ENCODE data around the gene HSP90AA1. TPM values are rescaled to one million over a fixed set of nuclear protein-coding genes. Genes with fewer than 3 reads are reported as not detected.
"Not testable (repeated sequence)": the region's sequence is repeated elsewhere in the genome, so short reads cannot be mapped to it uniquely, and the experiment has no call there.

HSP90AA1 gene
- total RNA-seq (100 to 1,000 TPM; 252 to 463 (median 333) TPM), polyA plus RNA-seq (100 to 1,000 TPM; 167 to 333 (median 245) TPM)

- peak; percentile 97 for DNase-seq
- Histone ChIP-seq H3K36me3 (peaks cover 29 to 37% (median 33%) of the 10 kb centered on the region in 4 donors), H3K27me3 (no peaks in the 10 kb centered on the region), H3K9me3 (no peaks in the 10 kb centered on the region), H3K4me3 (peak within 1 kb of the TSS; percentile 91 to 99 (median 94)), H3K4me1 (peaks cover 2 to 50% (median 47%) of the 10 kb centered on the region in 4 donors), H3K27ac (peak within 1 kb of the TSS; percentile 99 to 100 (median 100))
- intact Hi-C loops (cut with DNase I): loop anchor here (2.0 to 5.0 kb wide), 2 partner anchors 230 to 505 kb away; partner anchors contain the start of gene RCOR1
- 0% methylated on average over 106 of the region's 106 CpGs for WGBS, 2 donors
- TF ChIP-seq POLR2AphosphoS5 (IDR thresholded peaks at IDR 0.05) (peak; percentile 99 to 100 (median 99)), EP300 (IDR thresholded peaks at IDR 0.05) (peak in 1 of 4 donors; percentile 32), POLR2A (IDR thresholded peaks at IDR 0.05) (peak; percentile 98), CTCF (IDR thresholded peaks at IDR 0.05) (peak in 2 of 4 experiments; percentile 15 to 24)
Observed at GRCh38 chr14:102086972-102087761, at the start of gene HSP90AA1. Gene HSP90AA1 (minus strand): TSS chr14:102087044. CDS start chr14:102086378, 666 bp downstream.

GRCh38 chr14:102135456-102135855 lies 48.6 kb upstream of the HSP90AA1 start:
- H3K9me3 ChIP-seq; H3K36me3 ChIP-seq; H3K4me3 ChIP-seq; DNase-seq; H3K27me3 ChIP-seq; intact Hi-C loops (cut with DNase I); H3K27ac ChIP-seq: not testable (repeated sequence)
- H3K4me1 ChIP-seq: peaks cover 0 to 13% (median 4%) of the 10 kb centered on the region in 4 donors
- WGBS, 2 donors: 97% methylated on average over 30 of the region's 30 CpGs

- peaks cover 0 to 12% (median 3%) of the 10 kb centered on the region in 4 donors for H3K4me1 ChIP-seq
- H3K9me3 ChIP-seq; H3K27me3 ChIP-seq; intact Hi-C loops (cut with DNase I); DNase-seq; H3K4me3 ChIP-seq; H3K36me3 ChIP-seq; H3K27ac ChIP-seq: not testable (repeated sequence)
- 88 to 94% methylated on average over 10 of the region's 10 CpGs for WGBS, 2 donors
Observed at GRCh38 chr14:102134719-102135118, 47.9 kb upstream of the HSP90AA1 start.

- 95 to 97% methylated on average over 9 of the region's 9 CpGs for WGBS, 2 donors
- H3K27ac ChIP-seq; H3K9me3 ChIP-seq; H3K4me1 ChIP-seq; H3K4me3 ChIP-seq; DNase-seq; H3K27me3 ChIP-seq; intact Hi-C loops (cut with DNase I); H3K36me3 ChIP-seq: not testable (repeated sequence)
Observed at GRCh38 chr14:102134021-102134420, 47.2 kb upstream of the HSP90AA1 start.

GRCh38 chr14:102131741-102132140 lies 44.9 kb upstream of the HSP90AA1 start:
- Histone ChIP-seq H3K27ac (no peak overlapping the region), H3K4me3 (no peak overlapping the region), H3K36me3 (peaks cover 0 to 5% (median 0%) of the 10 kb centered on the region in 4 donors), H3K4me1 (no peaks in the 10 kb centered on the region), H3K9me3 (no peaks in the 10 kb centered on the region), H3K27me3 (no peaks in the 10 kb centered on the region)
- intact Hi-C loops (cut with DNase I): no loop called here
- DNase-seq: no peak
- TF ChIP-seq EP300 (IDR thresholded peaks at IDR 0.05) (no peak), POLR2AphosphoS5 (IDR thresholded peaks at IDR 0.05) (no peak), POLR2A (IDR thresholded peaks at IDR 0.05) (no peak), CTCF (IDR thresholded peaks at IDR 0.05) (no peak)
- WGBS, 2 donors: 80 to 81% methylated on average over 6 of the region's 6 CpGs

- TF ChIP-seq POLR2AphosphoS5 (IDR thresholded peaks at IDR 0.05): no peak
- DNase-seq: no peak
- H3K27me3 ChIP-seq: no peaks in the 10 kb centered on the region
- 75 to 84% methylated on average over 5 of the region's 5 CpGs for WGBS, 2 donors
- no peaks in the 10 kb centered on the region for H3K4me1 ChIP-seq
- no peak overlapping the region for H3K4me3 ChIP-seq
- no peak overlapping the region for H3K27ac ChIP-seq
- no peaks in the 10 kb centered on the region for H3K9me3 ChIP-seq
- H3K36me3 ChIP-seq: no peaks in the 10 kb centered on the region
- intact Hi-C loops (cut with DNase I): no loop called here
Observed at GRCh38 chr14:102126807-102127455, 40.1 kb upstream of the HSP90AA1 start.
